NCI-H1105 treated with DMSO at 0.1 percent for 48 hours (cell line): ENCODE data around the gene CST9.
"Not testable (repeated sequence)": the region's sequence is repeated elsewhere in the genome, so short reads cannot be mapped to it uniquely, and the experiment has no call there.

ENCODE experiments used
- DNase-seq: peaks from one replicate; lab custom pipeline; 2025; lab: John Stamatoyannopoulos, UW

The CST9 gene

DNA sequence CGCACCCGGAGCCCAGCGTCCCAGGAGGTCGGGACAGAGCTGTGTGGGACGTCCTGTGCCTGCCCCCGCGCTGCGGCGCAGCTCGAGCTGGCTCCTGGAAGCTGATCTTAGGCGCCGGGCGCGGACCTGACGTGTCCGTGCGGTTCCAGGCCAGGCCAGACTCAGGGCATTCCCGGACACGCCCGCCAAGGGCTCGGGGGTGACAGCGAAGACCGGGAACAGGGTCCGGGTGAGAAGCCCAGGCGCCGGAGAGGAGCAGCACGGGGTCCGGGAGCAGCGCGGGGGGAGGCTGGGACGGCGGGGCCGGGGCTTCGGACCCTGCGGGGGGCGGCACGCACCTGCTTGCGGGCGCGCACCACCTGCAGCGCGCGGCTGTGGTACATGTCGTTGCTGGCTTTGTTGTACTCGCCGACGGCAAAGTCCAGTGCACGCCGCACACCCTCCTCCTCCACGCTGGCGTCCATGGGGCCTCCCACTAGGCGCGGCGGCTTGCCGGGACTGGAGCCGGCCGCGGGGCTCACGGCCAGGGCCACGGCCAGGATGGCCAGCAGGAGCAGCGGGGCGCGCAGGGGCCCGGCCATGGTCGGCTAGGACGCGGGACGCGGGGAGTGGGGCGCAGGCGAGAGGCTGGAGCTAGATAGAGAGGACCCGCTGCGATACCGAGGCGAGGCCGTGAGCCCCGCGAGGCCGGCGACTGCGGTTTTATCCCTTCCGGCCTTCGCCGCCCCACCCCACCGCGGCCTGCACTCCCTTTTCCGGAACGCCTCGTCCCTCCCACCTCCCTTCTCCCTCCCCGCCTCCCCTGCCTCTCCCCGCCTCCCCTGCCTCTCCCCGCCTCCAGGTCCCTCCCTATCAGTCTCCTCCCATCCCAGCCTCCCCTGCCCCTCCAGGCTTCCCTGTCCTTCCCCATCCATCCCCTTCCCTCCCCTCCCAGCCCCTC is 31.8 kb upstream of the CST9 start, which contains the start of gene CST3:
TSS of gene CST3 (minus strand) at position 674 of the 940 bp plus-strand sequence. CDS start at position 581, 93 bp downstream.
- peak; percentile 78 for DNase-seq

DNA sequence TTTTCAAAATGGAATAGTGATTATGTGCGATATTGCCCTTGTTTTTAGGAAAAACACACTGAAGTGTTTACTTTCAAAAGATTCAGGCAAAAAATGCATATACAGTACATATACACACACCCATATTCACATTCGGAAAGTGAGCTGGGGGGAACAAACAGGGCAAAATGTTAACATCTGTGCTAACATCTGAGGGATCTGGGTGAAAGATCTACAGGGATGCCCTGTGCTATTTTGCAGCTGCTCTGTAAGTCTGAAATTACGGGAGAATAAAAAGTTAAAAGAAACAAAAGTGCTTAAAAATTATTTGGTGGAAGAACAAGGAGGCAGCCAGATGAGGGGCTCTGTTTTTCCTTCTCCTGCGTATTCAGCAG is 31.2 kb upstream of the CST9 start:
- DNase-seq, result no peak

DNA sequence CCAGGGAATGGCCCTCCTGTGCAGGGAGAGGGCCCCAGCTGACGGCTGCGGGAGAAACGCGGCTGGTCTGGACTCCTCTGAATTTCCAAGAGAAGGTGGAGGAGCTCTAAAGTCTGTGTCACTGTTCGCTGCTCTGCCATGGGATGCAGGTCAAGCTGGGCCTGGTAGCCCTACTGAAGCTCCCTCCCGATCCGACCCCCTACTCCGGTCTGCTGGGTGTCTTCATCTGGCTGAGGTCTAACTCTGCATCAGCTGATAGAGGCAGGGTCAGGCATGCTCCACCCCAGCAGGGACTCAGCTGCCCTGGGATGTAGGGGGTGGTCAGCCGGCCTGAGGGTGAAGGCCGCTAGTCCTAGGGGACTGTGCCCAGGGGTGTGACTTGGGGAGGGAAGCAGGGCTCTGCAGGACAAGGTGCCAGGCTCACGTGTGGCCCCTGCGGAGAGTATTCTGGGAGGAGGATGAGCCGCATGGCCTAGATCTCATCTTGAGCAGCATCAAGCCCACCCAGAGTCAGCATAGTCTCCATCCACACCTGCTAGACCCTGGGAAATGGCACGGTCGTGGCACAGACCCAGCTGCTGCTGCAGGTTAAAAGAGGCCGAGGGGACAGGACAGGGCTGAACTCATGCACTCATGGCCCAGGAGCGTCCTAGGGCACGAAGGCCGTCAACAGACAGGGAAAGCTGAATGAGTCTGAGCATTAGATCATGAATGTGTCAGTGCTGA is 30.6 kb upstream of the CST9 start:
- no peak for DNase-seq

DNA sequence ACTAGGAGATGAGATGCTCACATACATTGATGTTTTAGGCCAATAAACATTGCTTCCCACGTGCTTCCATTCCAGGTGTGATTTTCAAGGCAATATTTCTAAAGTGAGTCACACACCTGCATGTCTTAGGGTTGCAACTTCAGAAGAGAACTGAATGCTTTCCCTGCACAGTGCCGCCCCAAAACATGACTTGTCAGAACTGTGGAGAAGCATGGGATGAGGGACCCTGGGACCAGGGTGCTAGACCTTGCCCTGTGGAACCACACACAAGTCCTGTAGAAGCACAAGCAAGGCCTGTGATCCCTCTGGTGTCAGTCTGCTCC is 30.0 kb upstream of the CST9 start:
- not testable (repeated sequence) for DNase-seq

DNA sequence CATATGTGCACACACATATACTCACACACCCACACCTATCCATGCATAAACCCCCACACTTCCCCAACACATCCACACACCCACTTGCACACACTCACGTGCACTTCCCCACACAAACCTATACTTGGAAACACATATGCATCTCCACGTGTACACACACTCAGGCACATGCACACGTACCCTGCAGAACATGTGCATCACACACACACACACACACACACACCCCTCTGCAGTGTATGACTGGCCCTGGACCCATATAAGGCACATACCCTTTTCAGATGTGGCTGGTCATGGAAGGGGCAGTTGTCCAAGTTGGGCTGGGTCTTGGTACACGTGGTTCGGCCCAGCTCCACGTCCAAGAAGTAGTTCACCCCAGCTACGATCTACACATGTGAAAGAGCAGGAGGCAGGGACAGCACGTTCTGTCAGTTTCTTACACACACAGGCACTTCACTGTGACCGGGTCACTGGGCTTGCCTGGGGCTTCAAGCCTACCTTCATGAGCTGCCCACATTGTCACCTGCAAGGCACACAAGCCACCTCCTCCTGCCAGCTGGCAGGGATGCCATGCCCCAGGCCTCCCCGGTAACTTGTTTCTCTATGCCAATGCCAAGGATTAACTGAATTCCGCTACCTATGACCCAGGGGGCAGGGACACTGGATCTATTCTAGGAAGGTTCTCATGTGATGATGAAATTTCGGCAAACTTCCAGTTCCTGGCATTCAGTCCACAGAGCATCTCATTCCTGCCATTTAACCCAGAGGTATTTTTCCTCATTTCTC is 29.5 kb upstream of the CST9 start:
- no peak for DNase-seq

DNA sequence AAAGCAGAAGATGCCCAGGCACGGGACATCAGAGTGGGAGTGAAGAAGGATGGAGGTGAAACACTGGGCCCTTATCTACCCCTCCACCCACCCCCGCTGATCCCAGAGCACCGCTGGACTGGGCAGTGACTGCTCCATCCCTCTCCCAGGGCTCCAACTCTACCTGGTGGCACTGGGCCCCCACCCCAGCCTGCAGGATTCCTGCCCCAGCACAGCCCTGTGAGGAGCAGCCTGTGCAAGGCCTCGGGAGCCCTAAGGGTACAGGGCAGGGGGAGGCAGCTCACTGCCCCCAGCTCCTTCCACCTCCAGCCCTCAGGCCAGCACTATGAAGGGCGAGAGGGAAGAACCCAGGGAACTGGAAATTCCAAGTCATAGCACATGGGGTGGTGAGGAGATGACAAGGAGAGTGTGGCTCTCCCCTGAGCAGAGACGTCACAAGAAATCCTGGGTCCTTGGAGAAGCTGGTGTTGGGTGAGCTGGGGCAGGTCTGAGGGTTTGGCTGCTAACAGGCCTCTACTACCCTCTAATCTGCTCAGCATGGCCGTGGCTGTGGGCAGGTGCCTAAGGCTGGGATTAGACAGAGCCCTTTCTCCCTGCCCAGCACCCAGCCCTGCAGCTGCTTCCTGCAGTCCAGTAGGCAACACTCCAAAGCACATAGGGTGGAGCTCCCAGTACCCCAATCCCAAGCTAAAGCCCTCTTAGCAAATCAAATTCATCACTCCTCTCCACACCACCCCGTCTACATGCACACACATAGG is 28.5 kb upstream of the CST9 start:
- DNase-seq, result no peak

DNA sequence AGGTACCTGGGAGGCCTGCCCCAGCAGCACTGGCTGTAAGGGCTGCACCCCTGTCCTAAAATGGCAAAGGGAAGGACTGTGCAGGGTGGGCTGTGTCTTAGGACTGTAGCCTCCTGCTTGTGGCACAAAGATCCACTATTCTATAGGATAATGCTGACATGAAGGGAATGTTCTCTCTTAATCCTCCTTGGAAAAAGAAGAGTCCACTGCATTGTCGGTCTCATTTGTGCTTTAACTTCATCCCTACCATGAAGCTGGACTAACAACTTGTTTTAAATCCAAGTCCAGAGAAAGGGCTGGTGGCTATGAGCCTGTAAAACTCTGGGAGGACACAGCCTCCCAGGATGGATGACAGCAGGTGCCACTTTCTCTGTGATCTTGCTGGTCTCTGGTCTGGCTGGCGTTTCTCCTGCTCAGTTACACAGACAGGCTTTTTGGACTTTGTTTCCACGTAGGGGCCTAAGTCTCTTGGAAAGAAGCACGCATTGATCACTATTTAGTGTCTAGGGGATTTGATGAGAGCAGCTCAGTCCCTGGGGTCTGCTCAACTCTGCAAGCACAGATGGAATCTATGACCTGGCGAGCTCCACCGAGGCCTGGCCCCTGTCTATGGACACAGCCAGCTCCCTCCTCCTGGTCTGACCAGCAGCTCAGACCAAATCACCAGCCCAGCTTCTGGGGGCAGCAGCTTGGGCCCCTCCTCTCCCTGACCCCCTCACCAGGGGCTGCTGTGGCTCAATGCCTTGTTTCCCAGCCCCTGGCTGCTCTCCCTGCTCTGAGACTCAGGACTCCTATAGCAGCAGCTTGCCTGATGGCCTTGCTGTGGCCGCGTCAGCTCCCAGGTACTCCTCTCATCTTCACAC is 27.2 kb upstream of the CST9 start:
- no peak for DNase-seq

DNA sequence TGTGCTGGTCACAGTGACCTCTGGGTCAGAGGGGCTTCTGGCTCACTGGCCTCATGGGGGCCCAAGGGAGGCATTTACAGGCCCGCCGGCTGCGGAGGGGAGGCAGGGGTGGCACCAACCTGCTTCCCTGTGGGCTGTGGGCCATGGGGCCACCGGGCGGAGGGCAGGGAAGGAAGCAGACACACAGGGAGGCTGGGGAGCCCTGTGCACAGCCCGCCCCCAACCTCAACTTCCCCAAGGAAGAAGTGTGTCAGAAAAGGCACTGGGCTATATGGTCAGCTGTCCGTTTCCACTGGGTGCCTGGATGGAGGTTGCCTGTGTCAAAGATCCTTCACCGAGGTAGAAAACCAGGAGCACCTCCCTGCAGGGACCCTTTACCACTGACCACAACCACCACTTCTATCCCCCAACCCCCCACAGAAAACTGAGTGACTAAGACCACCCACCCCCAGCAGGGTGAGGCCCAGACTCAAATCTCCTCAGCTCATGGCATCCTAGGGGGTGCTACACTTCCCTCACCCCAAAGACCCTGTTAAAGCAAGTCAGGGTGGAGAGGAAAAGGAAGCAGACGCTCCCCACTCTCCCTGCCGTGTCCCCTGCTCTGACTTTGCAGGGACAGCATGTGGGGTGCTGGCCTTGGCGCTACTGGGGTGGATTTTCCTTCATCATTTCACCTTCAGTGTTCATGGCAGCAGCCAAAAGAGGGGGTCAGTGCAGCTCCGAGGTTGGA is 26.4 kb upstream of the CST9 start:
- no peak for DNase-seq

DNA sequence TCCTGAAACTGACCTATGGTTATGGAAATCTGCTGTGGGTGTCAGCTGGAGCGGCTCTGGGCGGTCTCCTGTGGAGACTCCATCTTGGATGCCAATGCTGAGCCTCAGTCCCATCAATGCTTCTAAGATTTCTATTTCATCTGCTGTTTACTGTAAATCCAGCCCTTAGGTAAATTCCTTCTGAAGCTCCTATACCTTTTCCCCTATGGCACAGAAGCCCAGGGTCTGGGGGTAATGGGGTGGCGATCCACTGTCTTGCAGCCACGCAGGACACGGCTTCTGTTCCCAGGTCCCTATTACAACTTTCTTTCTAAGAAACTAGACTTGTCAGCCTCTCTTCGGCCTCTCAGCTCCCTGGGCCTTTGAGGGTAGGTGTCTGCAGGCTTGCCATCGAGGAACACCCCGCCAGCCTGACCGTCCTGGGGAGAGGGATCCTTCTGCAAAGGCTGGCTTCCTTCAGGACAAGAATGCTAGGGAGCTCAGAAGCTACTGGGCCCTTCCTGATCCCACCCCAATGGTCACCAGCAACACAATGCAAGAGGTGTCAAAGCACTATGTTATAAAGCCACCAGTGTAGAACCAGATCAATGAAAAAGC is 25.6 kb upstream of the CST9 start:
- DNase-seq, result no peak

DNA sequence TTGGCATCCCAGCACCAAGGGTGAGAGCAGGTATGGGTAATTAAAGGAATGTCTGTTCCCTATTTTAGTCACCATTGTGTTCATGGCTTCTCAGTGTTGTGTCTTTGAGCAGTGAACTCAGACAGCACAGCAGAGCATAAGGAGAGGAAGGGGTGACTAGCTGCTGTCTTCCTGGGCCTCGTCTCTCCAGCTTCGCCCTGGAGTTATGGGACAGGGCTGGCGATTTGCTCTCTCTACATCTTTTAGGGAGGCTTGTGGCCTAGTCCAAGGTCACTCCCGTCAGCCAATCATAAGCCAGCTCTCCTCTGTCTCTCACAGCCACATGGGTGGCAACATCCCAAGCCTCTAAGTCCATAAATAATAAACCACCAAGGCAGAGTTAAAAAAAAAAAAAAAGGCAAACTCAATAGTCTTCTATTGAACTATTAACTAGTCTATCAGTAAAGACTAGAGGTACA is 24.7 kb upstream of the CST9 start:
- DNase-seq, result no peak

DNA sequence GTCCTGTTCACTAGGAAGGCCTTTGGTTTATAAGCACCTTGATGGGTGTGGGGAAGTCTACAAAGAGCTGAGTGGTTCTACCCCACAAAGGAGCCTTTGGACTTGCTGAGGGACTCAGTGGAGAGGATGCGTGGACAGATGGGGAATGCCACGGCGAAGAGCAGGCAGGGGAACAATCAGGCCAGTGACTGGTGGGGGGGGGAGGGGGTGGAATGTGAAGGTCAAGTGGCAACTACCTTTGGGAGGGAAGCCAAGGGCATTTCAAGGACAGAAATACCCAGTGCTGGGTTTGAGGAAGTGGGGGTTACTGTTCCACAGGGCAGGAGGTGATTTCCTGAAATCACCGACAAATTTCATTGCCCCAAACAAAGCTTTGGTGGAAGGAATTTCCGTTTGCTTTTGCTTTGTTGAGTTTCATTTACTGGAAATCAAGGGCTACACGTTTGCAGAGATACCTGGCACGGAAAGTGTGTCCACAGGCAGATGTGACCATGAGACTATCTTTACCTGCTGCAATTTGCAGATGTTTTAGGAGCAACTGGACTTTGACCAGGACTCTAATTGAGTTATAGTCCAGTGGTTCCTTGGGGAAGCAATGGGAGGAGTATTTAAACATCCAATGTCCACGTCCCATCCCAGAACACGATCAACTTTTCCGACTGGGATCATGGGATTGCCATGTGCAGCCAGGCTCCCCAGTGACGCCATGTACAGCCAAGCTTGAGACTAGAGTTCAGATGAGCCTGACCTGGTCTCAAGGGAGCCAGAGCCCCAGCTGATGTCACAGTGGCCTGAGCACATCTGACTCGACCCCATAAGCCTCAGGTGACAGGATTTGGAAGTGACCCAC is 24.1 kb upstream of the CST9 start:
- DNase-seq, result no peak

DNA sequence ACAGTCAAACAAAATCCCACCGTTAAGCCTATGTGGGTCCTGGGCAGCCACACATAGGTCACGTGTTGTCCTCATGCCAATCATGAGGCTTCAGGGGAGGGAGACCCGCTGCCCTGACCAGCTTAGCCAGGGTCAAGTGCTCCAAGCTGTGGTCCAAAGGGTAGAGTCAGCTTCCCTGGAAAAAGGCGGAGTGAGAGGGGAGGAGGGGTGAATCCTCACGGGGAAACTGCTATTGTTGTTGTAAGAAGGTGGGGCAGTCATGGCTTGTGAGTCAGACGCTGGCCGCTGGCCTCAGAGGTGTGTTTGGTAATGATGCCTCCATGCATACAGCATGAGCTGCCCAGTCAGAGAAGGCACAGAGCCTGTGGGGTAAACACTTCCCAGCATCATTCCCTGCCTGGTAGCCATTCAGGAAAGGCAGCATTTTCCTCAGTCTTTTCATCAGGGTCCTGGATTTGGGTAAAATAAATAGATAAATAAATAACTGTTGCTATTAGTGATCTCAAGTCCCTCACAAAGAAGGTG is 23.4 kb upstream of the CST9 start:
- DNase-seq, result no peak

DNA sequence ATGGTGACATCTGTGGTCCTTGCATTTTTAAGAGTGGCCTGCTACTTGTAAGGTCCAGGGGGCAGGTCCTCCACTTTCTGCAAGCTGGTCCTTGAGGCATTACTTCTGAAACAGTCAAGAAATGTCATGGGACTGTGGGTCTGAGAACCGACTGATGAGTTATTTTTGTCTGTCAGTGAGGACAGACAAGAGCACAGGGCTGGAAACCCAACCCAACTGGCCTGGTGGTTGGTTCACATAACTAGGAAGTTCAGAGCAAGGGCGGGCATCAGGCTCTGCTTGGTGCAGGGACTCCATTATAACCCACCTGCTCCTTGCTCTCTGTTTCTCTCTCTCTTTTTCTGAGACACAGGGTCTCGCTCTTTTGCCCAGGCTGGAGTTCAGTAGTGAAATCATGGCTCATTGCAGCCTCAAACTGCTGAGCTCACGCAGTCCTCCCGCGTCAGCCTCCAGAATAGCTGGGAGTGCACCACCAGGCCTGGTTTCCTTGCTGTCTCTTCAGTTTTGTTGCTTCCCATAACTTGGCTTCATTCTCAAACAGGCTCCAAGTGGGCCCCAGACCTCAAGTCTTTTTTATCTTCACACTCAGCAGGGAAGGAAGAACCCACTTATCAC is 22.8 kb upstream of the CST9 start:
- DNase-seq, result no peak

DNA sequence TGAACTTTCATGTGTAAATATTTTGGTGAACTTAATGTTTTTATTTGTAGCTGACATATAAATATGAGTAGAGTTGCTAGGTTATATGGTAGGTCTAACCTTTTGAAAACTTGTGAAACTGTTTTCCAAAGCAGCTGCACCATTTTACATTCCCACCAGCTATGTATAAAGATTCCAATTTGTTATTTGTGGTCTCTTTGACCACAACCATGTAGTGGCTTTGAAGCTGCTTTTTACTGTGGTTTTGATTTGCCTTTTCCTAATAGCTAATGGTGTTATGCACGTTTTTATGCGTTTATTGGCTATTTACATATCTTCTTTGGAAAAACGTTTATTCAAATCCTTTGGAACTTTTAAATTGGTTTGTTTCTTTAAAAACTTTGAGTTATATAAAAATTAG is 21.8 kb upstream of the CST9 start:
- no peak for DNase-seq

DNA sequence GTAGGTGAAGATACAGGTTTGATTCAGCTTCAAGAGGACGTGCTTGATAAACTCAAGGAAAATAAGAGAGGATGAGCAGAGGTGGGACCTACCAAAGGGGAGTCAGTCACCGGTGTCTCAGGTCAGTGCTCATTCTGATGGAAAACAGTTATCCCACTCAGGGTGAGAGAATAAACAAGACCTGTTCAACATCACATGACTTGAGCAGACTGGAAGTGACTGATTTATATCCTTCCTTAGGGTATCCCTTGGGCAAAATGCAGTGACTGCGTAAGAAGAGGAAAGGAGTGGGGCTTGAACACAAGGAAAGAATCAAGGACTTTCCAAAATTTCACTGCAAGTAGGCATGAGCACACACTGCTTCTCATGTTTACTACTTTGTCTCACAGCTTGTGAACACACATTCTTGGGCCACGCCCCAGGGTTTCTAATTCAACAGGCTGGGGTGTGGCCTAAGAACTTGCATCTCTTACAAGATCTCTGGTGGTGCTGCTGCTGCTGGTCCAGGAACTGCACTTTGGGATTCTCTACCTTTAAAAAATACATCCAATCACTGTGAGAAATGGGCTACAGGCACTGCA is 20.4 kb upstream of the CST9 start:
- DNase-seq, result no peak

DNA sequence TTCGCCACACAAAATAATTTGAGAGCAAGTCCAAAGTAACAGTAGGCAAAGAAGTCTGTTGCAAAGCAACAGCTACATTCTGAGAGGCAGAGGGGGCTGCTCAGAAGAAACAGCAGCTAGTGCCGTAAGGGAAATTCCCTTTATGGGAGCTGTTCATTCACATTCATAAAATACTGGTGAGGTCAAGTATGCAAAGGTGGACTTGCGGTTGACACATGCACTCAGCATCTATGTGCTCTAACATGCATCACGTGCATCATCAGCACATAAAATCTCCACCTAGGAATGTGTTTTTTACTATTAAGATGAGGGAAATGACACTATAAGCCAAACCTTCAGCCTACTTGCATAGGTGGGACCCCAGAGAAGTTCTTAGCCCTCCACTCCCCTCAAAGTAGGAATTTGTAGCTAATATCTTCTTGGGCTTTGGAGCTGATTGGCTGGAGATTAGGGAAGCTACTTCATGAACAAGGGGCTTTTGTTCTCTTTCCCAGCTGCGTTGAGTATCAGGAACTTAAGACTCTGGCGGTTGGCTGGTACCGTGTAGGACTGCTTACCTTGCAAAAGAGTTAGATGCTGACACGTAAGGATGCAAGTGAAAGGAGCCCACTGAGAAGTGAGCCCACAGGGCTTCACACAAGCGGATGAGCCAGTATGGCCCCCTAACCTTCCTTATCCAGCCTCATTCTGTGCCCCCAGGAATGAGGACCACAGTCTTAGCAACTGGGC is 19.7 kb upstream of the CST9 start:
- DNase-seq, result no peak

DNA sequence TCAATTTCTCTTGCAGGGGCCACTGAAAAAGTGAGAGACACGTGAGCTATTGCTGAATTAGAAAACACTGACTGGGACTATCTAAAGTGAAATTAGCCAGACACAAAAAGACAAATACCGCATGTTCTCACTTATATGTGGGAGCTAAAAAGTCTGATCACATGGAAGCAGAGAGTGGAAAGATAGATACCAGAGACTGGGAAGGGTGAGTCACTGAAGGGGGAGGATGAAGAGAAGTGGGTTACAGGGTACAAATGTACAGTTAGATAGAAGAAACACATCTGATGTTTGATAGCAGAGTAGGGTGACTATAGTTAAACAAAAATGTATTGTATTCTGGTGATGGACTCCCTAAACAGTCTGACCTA is 18.6 kb upstream of the CST9 start:
- DNase-seq, result no peak
